ENCODE data around the gene TSPAN8.

The TSPAN8 gene

DNA sequence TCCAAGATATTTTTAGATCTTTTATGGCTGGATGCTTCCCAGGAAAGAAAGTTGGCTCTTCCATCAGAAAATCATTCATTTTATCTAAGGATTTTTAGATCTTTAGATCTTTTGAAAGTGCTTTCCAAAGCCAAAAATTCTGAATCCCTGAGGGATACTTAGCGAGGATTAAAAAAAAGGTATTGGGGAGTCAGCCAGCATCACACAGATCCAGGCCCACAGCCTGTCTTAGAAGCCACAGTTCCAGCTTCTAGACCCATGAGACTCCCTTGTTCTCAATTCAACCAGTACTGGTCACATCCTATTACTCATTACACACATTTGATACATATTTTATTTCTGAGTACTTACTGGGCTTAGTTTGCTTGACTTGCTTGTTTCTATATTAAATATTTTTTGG, 49.9 kb downstream of the TSPAN8 start:
- POLR2A ChIA-PET = no interaction called here
- no peak for DNase-seq (ENCODE audit: low read depth, low spot score)
- TF ChIP-seq, protein P1, sequence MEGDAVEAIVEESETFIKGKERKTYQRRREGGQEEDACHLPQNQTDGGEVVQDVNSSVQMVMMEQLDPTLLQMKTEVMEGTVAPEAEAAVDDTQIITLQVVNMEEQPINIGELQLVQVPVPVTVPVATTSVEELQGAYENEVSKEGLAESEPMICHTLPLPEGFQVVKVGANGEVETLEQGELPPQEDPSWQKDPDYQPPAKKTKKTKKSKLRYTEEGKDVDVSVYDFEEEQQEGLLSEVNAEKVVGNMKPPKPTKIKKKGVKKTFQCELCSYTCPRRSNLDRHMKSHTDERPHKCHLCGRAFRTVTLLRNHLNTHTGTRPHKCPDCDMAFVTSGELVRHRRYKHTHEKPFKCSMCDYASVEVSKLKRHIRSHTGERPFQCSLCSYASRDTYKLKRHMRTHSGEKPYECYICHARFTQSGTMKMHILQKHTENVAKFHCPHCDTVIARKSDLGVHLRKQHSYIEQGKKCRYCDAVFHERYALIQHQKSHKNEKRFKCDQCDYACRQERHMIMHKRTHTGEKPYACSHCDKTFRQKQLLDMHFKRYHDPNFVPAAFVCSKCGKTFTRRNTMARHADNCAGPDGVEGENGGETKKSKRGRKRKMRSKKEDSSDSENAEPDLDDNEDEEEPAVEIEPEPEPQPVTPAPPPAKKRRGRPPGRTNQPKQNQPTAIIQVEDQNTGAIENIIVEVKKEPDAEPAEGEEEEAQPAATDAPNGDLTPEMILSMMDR (IDR thresholded peaks at IDR 0.05; ENCODE audit: insufficient read depth, low read length, missing control alignments) = no peak
- CTCF ChIA-PET = no interaction called here
- no peak overlapping the region for H3K4me3 ChIP-seq (ENCODE audit: low read depth, low read length)

DNA sequence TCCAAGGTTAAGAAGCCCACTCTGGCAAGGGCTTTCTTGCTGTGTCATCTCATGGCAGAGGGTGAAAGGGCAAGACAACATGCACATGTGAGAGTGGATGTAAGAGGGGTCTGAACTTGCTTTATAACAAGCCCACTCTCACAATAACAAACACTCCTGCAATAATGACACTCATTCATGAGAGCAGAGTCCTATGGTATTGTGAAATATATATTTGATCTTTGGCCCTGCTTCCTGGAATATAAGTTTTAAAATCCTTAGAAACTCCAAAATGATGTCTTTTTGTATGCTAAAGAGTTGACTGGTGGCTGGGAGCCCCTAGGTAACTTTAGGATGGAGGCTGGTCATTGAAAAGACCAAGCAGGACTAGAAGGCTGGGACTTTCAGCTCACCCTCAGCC, 51.8 kb downstream of the TSPAN8 start:
- no peak for DNase-seq (ENCODE audit: low read depth, low spot score)
- TF ChIP-seq, protein P1 (IDR thresholded peaks at IDR 0.05; ENCODE audit: insufficient read depth, low read length, missing control alignments) = no peak
- H3K4me3 ChIP-seq (ENCODE audit: low read depth, low read length) = no peak overlapping the region
- CTCF ChIA-PET = no interaction called here
- POLR2A ChIA-PET = no interaction called here

DNA sequence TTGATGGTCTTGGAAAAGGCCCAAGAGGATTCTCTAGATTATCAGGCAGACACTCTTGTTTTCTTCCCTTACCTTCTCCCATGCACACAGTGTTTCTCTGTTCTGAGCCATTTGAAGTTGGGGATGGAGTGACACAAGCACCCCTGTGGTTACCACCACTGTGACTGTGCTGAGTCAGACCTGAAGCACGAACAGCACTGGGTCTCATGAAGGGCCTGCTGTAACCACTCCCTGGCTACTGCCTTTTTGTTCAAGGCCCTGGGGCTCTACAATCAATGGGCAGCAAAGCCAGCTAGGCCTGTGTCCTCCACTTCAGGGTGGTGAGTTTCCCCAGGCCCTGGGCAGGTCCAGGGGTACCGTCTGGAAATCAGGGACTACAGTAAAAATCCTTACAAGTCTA, 65.5 kb downstream of the TSPAN8 start:
- CTCF ChIA-PET = no interaction called here

DNA sequence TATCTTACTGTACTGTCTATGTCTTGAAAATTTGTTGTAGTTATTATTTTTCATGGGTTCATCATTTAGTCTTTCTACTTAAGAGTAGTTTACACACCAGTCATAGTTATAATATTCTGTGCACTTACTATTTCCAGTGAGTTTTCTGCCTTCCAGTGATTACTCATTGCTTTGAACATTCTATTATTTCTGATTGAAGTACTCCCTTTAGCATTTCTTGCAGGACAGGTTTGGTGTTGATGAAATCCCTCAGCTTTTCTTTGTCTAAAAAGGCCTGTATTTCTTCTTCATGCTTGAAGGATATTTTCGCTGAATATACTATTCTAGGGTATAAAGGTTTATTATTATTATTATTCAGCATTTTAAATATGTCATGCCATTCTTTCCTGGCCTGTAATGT, 66.8 kb downstream of the TSPAN8 start:
- TF ChIP-seq, protein P1 (IDR thresholded peaks at IDR 0.05; ENCODE audit: insufficient read depth, low read length, missing control alignments) = no peak
- no peak for DNase-seq (ENCODE audit: low read depth, low spot score)
- no peak overlapping the region for H3K4me3 ChIP-seq (ENCODE audit: low read depth, low read length)
- CTCF ChIA-PET = no interaction called here
- POLR2A ChIA-PET = no interaction called here

More for the DNA sequence above, 65.5 kb downstream of the TSPAN8 start:
- DNase-seq (ENCODE audit: low read depth, low spot score) = no peak
- POLR2A ChIA-PET = no interaction called here
- TF ChIP-seq, protein P1 (IDR thresholded peaks at IDR 0.05; ENCODE audit: insufficient read depth, low read length, missing control alignments) = no peak
- H3K4me3 ChIP-seq (ENCODE audit: low read depth, low read length) = no peak overlapping the region

GRCh38 chr12:71085575-71085974, 72.2 kb downstream of the TSPAN8 start:
- TF ChIP-seq, protein P1 (IDR thresholded peaks at IDR 0.05; ENCODE audit: insufficient read depth, low read length, missing control alignments) = no peak
- POLR2A ChIA-PET = no interaction called here
- no peak overlapping the region for H3K4me3 ChIP-seq (ENCODE audit: low read depth, low read length)
- CTCF ChIA-PET = no interaction called here
- no peak for DNase-seq (ENCODE audit: low read depth, low spot score)

DNA sequence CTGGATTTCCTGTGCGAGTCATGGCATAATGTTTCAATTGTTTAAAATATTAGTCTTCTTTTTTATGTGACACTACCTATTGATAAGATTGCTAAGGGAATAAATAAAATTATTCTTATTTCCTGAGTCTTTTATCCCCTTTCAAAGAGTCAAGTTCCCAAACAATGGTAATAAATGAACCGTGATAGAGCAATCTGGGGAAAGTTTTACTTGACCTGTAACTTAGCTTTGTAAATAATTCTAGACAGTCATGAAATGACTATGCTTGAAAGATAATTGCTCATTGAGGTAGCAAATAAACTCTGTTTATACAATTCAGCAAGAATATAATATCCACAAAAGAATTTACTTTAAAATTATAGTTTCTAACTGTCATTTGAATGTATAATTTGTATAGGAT, 82.1 kb downstream of the TSPAN8 start:
- POLR2A ChIA-PET = no interaction called here
- CTCF ChIA-PET = no interaction called here
- DNase-seq (ENCODE audit: low read depth, low spot score) = no peak
- TF ChIP-seq, protein P1 (IDR thresholded peaks at IDR 0.05; ENCODE audit: insufficient read depth, low read length, missing control alignments) = no peak
- H3K4me3 ChIP-seq (ENCODE audit: low read depth, low read length) = no peak overlapping the region

Measured in AG04449 (cell line).